Pancreas (tissue), 10 donors: ENCODE data around the gene SPACDR. TPM values are rescaled to one million over a fixed set of nuclear protein-coding genes. Genes with fewer than 3 reads are reported as not detected.

Experiments
- ATAC-seq, 4 donors: fragments of 200-7000 bp; cut with Tn5 transposase; one replicate each; pipeline versions ENCODE4 v1.8.0 to v1.9.1; 2020; ENCODE audit warnings: mild to moderate bottlenecking in 4 of 4, moderate library complexity in 4 of 4
- DNase-seq, 6 donors: peaks; one replicate each; pipeline ENCODE4 v3.0.0-alpha.2; 2020
- FAIRE-seq: peaks from 2 replicates; lab custom pipeline; 2012; peaks lifted over from hg19 to GRCh38; lab: Jason Lieb, UNC
- H3K27ac ChIP-seq, 4 donors: fragments of 200-600 bp; sonication (generic); 1 replicate in 3 of 4; 2 replicates in 1 of 4; pipeline versions ENCODE4 v1.5.0 to v1.8.0; 2020
- H3K27me3 ChIP-seq, 4 donors: fragments of 200-600 bp; one replicate each; pipeline ENCODE4 v1.8.0; 2021
- H3K36me3 ChIP-seq, 3 donors: fragments of 200-600 bp; sonication (generic) in 1 of 3; one replicate each; pipeline versions ENCODE4 v1.5.0 to v1.8.0; 2020 to 2021
- H3K4me1 ChIP-seq, 3 donors: fragments of 200-600 bp; one replicate each; pipeline ENCODE4 v1.8.0; 2021
- H3K4me3 ChIP-seq, 4 donors: fragments of 200-600 bp; sonication (generic) in 2 of 4; one replicate each; pipeline versions ENCODE4 v1.5.0 to v1.8.0; 2020 to 2021
- H3K9me3 ChIP-seq, 4 donors: fragments of 200-600 bp; one replicate each; pipeline ENCODE4 v1.8.0; 2021
- CTCF ChIP-seq, 4 donors: fragments of 200-600 bp; sonication (generic) in 3 of 4; IDR thresholded peaks; one replicate each; pipeline versions ENCODE4 v1.5.0 to v1.8.0; 2021; ENCODE audit warnings: antibody characterized with exemption in 4 of 4
- WGBS, 2 donors: extraction: QIAGEN DNeasy Blood & Tissue Kit; methylation state at CpG; one replicate each; pipeline ENCODE4 v1.1.7; 2013; 5-methylcytosine and 5-hydroxymethylcytosine counted together
- intact Hi-C, 3 donors: fragments of 100-400 bp; cut with DNase I; formaldehyde crosslinking; loops; one replicate each; pipeline versions ENCODE4 v1.11.1 to v1.14.2; 2022
- polyA plus RNA-seq, 2 donors: library from polyadenylated mRNA; stranded (reverse); fragments of 200-250 nt; gene quantifications; one replicate each; pipeline ENCODE4 v1.2.3, GENCODE V29; 2013
- total RNA-seq, 6 donors: library from RNA; stranded (reverse); fragmentation: NEBNext Ultra II Directional in 4 of 6; extraction: Animal tissue kit (Norgen Biotek cat#: 25700) in 4 of 6; gene quantifications; one replicate each; pipeline versions ENCODE4 v1.2.1 to v1.2.4, GENCODE V29; 2021 to 2023
- donor health status: healthy with polysubstance abuse.
- donor health status: DM: no; HTN: no; CAD: no; lungs with moderate emphysema.
- donor health status: DM: no; HTN: no; CAD: no.
- donor health status: control.
- donor health status: control.
- donor health status: Bipolar disorder and iron deficiency.
- donor health status: DM: yes; HTN: yes; CAD: no.
- donor health status: DM: no; HTN: no; CAD: no.
- donor health status: DM: no; HTN: no; CAD: no.
- donor health status: DM: yes; HTN: yes; CAD: no.

SPACDR gene
- total and polyA plus RNA-seq, 8 donors, result 0.24 to 0.68 (median 0.31) TPM; not detected in 4

- Histone ChIP-seq H3K4me1 (peaks cover 0 to 5% (median 0%) of the 10 kb centered on the region in 3 donors), H3K4me3 (no peak overlapping the region), H3K27ac (no peak overlapping the region), H3K9me3 (no peaks in the 10 kb centered on the region), H3K27me3 (no peaks in the 10 kb centered on the region), H3K36me3 (no peaks in the 10 kb centered on the region)
- FAIRE-seq (no peak), ATAC-seq (peak in 3 of 4 donors; percentile 51 to 75 (median 74)), DNase-seq (peak in 3 of 6 donors; percentile 44 to 65 (median 60))
- WGBS, 2 donors, result 46 to 54% methylated on average over 9 of the region's 9 CpGs
- intact Hi-C loops, result loop anchor here in 1 of 3 donors (10.0 kb wide), 1 partner anchor 45 kb away; the partner anchor contains the start of gene AGFG2
- TF ChIP-seq CTCF (IDR thresholded peaks at IDR 0.05), result no peak
Observed at GRCh38 chr7:100489824-100490223, 25.8 kb upstream of the SPACDR start.

- peaks cover 0 to 5% (median 0%) of the 10 kb centered on the region in 3 donors for H3K4me1 ChIP-seq
- FAIRE-seq (no peak), ATAC-seq (no peak), DNase-seq (peak in 1 of 6 donors; percentile 60)
- no peaks in the 10 kb centered on the region for H3K27me3 ChIP-seq
- no peaks in the 10 kb centered on the region for H3K36me3 ChIP-seq
- no peak overlapping the region for H3K4me3 ChIP-seq
- 72 to 75% methylated on average over 10 of the region's 10 CpGs for WGBS, 2 donors
- H3K9me3 ChIP-seq, result no peaks in the 10 kb centered on the region
- intact Hi-C loops, result loop anchor here in 1 of 3 donors (10.0 kb wide), 1 partner anchor 46 kb away; the partner anchor contains the start of gene AGFG2
- TF ChIP-seq CTCF (IDR thresholded peaks at IDR 0.05), result no peak
- no peak overlapping the region for H3K27ac ChIP-seq
Observed at GRCh38 chr7:100489121-100489520, 25.1 kb upstream of the SPACDR start.

GRCh38 chr7:100488333-100489095 is 24.5 kb upstream of the SPACDR start:
- Histone ChIP-seq H3K4me3 (no peak overlapping the region), H3K9me3 (no peaks in the 10 kb centered on the region), H3K27ac (no peak overlapping the region), H3K27me3 (no peaks in the 10 kb centered on the region), H3K4me1 (peaks cover 0 to 3% (median 0%) of the 10 kb centered on the region in 3 donors), H3K36me3 (no peaks in the 10 kb centered on the region)
- no peak for ATAC-seq
- no peak for FAIRE-seq
- 77 to 82% methylated on average over 36 to 44 of the region's 44 CpGs for WGBS, 2 donors
- DNase-seq, result peak in 1 of 6 donors; percentile 58
- intact Hi-C loops, result loop anchor here in 1 of 3 donors (10.0 kb wide), 1 partner anchor 46 kb away; the partner anchor contains the start of gene AGFG2
- TF ChIP-seq CTCF (IDR thresholded peaks at IDR 0.05), result no peak

- peaks cover 0 to 4% (median 0%) of the 10 kb centered on the region in 3 donors for H3K4me1 ChIP-seq
- no peak for TF ChIP-seq CTCF (IDR thresholded peaks at IDR 0.05)
- H3K27me3 ChIP-seq, result no peaks in the 10 kb centered on the region
- H3K4me3 ChIP-seq, result no peak overlapping the region
- intact Hi-C loops, result loop anchor here in 1 of 3 donors (10.0 kb wide), 1 partner anchor 48 kb away; the partner anchor contains the start of gene AGFG2
- DNase-seq (no peak), ATAC-seq (no peak), FAIRE-seq (no peak)
- H3K9me3 ChIP-seq, result no peaks in the 10 kb centered on the region
- H3K27ac ChIP-seq, result no peak overlapping the region
- H3K36me3 ChIP-seq, result no peaks in the 10 kb centered on the region
- 82% methylated on average over 30 of the region's 30 CpGs for WGBS, 2 donors
Observed at GRCh38 chr7:100486753-100487446, 22.8 kb upstream of the SPACDR start.
